PFSK-1 (cell line): ENCODE measurements around the gene RAX2.

Experiments
- FOXP2 ChIP-seq: optimal IDR thresholded peaks from 2 replicates; pipeline ENCODE3; 2011; ENCODE audit warnings: borderline replicate concordance, control low read depth, inconsistent platforms; ENCODE audit not compliant: insufficient read depth; ENCODE audit errors: extremely low read length, extremely low read depth
- POLR2AphosphoS5 ChIP-seq: IDR thresholded peaks from 2 replicates; pipeline ENCODE4 v1.6.1; 2012; ENCODE audit warnings: low read depth, mild to moderate bottlenecking, control low read depth, low read length, moderate library complexity
- SIN3A ChIP-seq: IDR thresholded peaks from 2 replicates; pipeline ENCODE4 v1.6.1; 2012; ENCODE audit warnings: mild to moderate bottlenecking, low read length, moderate library complexity, borderline replicate concordance; ENCODE audit not compliant: insufficient read depth
- TAF1 ChIP-seq: IDR thresholded peaks from 2 replicates; pipeline ENCODE4 v1.6.1; 2012; ENCODE audit warnings: low read length, control low read depth, borderline replicate concordance; ENCODE audit not compliant: insufficient read depth
- TF ChIP-seq, protein P1 (sequence below), 2 experiments: IDR thresholded peaks; 2 replicates each; pipeline versions ENCODE4 v1.6.1 to v1.8.0; 2011 to 2012; ENCODE audit warnings: low read depth in 2 of 2, low read length in 2 of 2, control low read depth in 1 of 2, inconsistent platforms in 1 of 2, mild to moderate bottlenecking in 1 of 2, moderate library complexity in 1 of 2; ENCODE audit not compliant: insufficient read depth in 1 of 2

Gene RAX2

DNA sequence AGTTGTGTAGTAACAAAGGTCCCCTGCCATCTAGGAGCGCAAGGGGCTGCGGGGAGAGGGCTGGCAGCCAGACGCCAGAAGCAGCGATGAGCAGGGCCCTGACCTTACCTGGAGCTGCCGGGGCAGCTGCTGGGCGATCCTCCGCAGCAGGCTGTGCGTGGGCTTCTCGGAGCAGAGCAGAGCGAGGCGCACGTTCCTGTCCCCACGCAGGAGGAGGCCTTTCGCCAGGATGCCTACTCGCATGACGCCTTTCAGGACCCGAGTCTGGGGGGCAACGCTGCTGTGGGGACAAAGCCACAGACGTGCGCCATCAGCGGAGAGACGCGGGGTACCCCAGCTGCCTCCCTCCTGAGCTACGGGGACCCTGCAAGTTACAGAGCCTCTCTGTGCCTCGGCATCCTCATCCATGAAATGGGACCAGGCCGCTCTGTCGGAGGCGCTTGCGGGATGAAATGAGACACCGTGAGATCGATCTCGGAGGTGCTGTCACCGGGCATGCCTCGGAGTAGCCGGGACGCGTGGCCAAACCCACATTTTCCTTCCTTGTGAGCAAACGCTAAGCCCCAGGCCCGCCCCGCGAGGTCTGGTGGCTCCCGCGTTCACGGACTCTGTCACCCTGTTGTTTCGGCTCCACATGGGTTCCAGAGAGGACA lies 44.7 kb upstream of the RAX2 start:
- TF ChIP-seq POLR2AphosphoS5 = no peak

DNA sequence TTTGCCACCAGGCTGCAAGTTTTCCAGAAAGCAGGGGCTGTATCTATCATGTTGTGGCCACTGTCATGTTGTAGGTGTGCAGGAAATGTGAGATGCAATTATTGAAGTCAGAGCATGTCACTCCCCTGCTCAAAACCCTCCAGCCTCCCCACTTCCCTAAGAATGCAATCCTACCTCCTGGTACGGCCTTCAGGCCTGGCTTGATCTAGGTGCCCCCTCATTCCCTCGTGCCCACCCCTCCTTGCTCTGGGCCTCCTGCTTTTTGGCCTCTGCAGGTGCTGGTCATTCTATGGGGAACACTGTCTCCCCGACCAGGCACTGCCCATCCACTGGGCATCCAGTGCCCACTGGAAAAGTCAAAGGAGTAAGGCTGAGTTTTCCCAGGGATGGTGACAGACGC lies 42.6 kb upstream of the RAX2 start:
- TF ChIP-seq TAF1 = no peak
- TF ChIP-seq, protein P1, sequence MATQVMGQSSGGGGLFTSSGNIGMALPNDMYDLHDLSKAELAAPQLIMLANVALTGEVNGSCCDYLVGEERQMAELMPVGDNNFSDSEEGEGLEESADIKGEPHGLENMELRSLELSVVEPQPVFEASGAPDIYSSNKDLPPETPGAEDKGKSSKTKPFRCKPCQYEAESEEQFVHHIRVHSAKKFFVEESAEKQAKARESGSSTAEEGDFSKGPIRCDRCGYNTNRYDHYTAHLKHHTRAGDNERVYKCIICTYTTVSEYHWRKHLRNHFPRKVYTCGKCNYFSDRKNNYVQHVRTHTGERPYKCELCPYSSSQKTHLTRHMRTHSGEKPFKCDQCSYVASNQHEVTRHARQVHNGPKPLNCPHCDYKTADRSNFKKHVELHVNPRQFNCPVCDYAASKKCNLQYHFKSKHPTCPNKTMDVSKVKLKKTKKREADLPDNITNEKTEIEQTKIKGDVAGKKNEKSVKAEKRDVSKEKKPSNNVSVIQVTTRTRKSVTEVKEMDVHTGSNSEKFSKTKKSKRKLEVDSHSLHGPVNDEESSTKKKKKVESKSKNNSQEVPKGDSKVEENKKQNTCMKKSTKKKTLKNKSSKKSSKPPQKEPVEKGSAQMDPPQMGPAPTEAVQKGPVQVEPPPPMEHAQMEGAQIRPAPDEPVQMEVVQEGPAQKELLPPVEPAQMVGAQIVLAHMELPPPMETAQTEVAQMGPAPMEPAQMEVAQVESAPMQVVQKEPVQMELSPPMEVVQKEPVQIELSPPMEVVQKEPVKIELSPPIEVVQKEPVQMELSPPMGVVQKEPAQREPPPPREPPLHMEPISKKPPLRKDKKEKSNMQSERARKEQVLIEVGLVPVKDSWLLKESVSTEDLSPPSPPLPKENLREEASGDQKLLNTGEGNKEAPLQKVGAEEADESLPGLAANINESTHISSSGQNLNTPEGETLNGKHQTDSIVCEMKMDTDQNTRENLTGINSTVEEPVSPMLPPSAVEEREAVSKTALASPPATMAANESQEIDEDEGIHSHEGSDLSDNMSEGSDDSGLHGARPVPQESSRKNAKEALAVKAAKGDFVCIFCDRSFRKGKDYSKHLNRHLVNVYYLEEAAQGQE (IDR thresholded peaks at IDR 0.05; ENCODE audit: insufficient read depth in 1 of 2, low read depth in 2 of 2, low read length in 2 of 2) = no peak
- TF ChIP-seq POLR2AphosphoS5 = no peak
- no peak for TF ChIP-seq FOXP2
- TF ChIP-seq SIN3A = no peak

DNA sequence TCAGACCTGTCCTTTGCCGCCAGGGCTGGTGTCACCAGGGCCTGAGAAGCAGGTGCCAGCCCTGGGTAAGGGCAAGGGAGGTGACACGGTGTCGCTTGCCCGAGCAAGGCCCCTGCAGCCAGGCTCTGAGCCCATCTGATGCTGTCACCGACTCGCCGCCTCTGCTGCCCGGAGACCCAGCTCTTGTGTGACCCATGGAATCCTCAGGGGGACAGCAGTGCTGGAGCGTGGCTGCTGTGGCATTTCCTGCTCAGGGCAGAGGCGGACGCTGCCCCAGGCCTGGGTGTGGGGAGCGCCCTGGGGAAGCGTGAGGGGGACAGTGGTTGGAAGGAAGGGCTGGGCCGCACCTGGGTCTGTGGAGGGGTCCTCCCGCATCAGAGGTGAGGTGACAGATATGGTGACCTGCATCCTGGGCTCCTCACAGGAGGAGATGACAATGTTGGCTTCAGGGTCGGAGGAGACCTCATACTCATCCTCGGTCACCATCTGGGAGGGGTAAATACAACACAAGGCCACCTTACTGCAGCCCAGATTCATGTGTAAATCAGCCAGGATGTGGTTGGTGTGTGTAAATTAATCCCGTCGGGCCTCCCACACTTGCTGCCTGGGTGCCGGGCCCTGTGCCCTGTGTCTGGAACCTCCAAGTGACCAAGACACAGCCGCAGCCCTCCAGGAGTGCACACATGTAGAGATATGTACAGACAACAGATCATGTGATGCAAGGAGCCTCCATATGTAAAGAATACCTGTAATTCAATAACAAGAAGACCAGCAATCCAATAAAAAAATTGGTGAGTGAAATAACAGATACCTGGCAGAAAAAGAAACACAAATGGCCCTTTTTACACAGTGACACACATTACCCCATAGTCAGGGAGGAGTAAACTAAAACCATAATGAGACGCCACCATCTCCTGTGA lies 41.7 kb upstream of the RAX2 start:
- no peak for TF ChIP-seq FOXP2
- no peak for TF ChIP-seq TAF1
- TF ChIP-seq, protein P1 (IDR thresholded peaks at IDR 0.05; ENCODE audit: insufficient read depth in 1 of 2, low read depth in 2 of 2, low read length in 2 of 2) = no peak
- TF ChIP-seq POLR2AphosphoS5 = no peak
- no peak for TF ChIP-seq SIN3A

DNA sequence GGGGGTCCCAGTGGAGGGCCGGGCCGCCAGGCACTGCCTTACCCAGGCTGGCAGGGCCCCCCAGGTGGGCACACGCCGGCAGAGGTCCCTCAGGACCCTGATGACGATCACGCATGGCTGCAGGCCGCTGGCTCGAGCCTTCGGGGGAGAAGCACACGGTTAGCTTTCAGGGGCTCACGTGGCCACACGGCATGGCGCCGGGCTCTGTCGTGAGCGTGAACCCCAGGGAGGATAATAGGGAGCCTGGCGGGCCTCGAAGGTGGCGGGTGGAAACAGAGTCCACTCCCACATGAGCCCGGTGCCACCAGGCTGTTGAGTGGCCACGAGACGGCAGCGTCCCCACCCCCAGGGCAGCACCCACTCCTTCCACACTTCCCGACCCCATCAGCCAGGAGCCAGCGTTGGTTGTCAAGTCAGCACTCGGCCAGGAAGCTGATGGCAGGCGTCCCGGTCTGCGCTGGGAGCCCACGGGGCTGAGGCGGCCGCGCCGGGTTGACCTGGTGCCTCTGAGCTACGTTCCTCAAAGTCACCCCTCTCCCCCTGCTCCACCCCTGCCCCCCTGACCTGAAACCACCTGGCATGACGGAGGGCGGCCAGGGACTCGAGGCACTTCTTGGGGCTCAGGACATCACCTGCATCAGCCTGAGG lies 38.8 kb upstream of the RAX2 start:
- TF ChIP-seq POLR2AphosphoS5 (no peak), TAF1 (no peak), SIN3A (no peak), FOXP2 (no peak)
- TF ChIP-seq, protein P1 (IDR thresholded peaks at IDR 0.05; ENCODE audit: insufficient read depth in 1 of 2, low read depth in 2 of 2, low read length in 2 of 2) = no peak

DNA sequence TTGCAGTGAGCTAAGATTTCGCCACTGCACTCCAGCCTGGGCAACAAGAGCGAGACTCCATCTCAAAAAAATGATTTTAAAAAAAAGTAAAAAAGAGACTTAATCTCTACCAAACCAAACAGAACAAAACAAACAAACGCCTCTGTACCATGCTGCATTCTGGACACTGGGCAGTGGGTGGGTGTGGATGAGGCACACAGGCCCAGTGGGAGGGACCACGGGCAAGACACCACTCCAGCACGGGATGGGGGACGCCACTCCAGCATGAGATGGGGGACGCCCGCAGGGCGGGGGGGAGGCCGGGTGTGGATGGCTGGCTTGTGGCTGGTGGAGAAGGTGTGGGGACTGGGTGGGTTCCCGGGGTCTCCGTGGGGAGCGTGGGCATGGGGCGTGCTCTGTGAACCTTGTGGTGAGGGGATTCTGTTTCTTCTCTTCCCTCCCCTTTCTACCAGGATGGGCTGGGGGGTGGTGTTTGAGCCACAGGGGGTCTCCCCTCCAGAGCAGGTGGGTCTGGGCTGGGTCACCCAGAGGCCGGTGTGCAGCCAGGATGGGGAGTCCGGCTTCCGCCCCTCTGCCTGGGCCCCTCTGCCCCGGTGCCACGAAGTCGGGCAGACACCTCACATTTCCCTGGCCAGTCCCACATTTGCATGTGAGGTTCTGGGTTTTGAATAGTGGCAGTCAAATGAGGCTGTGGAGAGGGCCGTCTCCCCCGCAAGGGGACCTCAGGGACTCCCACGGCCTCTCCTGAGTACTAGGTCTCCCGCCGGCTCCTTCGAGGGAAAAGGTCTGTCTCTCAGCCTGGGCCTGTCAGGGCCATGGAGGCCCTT lies 38.1 kb upstream of the RAX2 start:
- TF ChIP-seq POLR2AphosphoS5 (no peak), SIN3A (no peak), TAF1 (no peak), FOXP2 (no peak)
- TF ChIP-seq, protein P1 (IDR thresholded peaks at IDR 0.05; ENCODE audit: insufficient read depth in 1 of 2, low read depth in 2 of 2, low read length in 2 of 2) = no peak
